SK-N-SH treated with all-trans-retinoic acid at 6 μM for 48 hours (cell line): ENCODE measurements around the gene NDRG3.

Experiments
- OSR1 ChIP-seq: fragments of 250-450 bp; sonication (Bioruptor Pico); IDR thresholded peaks from 2 replicates; pipeline ENCODE4 v1.8.0; 2022; ENCODE audit warnings: moderate library complexity, mild to moderate bottlenecking, inconsistent platforms
- RARB ChIP-seq: fragments of 250-450 bp; sonication (Bioruptor Pico); IDR thresholded peaks from 2 replicates; pipeline ENCODE4 v1.8.0; 2021; ENCODE audit warnings: mild to moderate bottlenecking, moderate library complexity

DNA sequence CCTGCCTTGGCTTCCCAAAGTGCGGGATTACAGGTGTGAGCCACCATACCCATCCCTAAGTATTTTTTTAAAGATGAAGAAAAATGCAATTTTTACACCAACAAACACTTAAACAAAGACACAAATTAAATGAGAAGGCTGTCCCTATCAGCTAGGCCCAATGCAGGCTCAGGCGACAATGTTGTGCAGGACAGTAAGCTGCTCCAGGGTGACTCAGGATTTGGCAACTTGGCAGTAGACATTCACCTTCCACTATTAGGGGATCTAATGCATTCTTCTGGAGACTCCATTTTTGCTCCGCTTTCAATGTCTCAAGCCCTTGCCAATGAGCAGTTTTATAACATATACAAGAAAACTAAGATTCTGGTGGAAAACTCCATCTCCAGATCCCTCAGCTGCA lies 19.7 kb downstream of the NDRG3 start:
- TF ChIP-seq RARB (no peak), OSR1 (CRISPR knock-in tag) (no peak)
